HCT116 (cell line): Measurements from ENCODE around the gene MRPL9. TPM values are rescaled to one million over a fixed set of nuclear protein-coding genes. Genes with fewer than 3 reads are reported as not detected.

Experiments used
- ATAC-seq: fragments of 200-7000 bp; cut with Tn5 transposase; 2 replicates; pipeline ENCODE4 v1.9.1; 2020; ENCODE audit warnings: mild to moderate bottlenecking, moderate library complexity
- Bru-seq: library from RNA; stranded (reverse); fragments of 400-500 nt; gene quantifications from one replicate; lab custom pipeline; 2021; lab: Mats Ljungman, UMichigan
- BruChase-seq, 2 experiments: library from RNA; stranded (reverse); fragments of 400-500 nt; gene quantifications; one replicate each; lab custom pipeline; 2021; lab: Mats Ljungman, UMichigan
- BruUV-seq: library from RNA; stranded (reverse); fragments of 400-500 nt; replicated peaks from 2 replicates; lab custom pipeline; 2021; lab: Mats Ljungman, UMichigan
- CTCF ChIA-PET: fragments of 300-600 bp; sonication (Branson Sonifier 250); formaldehyde crosslinking; loops from one replicate; lab custom pipeline; 2021; ENCODE audit warnings: antibody characterized with exemption; lab: Charles Lee
- POLR2A ChIA-PET: fragments of 300-600, 350-600 bp; sonication (Branson Sonifier 250); formaldehyde crosslinking; loops from one replicate; lab custom pipeline; 2021; ENCODE audit warnings: antibody characterized with exemption; lab: Charles Lee
- RAD21 ChIA-PET, 2 experiments: fragments of 300-600 bp; sonication (Branson Sonifier 250); formaldehyde crosslinking; loops; one replicate each; lab custom pipeline; 2023; ENCODE audit warnings: low total read pairs in 2 of 2; ENCODE audit not compliant: uncharacterized antibody in 2 of 2, unreplicated experiment in 2 of 2, low non-redundant PET in 1 of 2; lab: Charles Lee
- DNase-seq: peaks from one replicate; pipeline ENCODE4 v3.0.0-alpha.2; 2010; ENCODE audit warnings: low read depth, low spot score
- H2AFZ ChIP-seq: fragments of 200-600 bp; shearing (Covaris generic), sonication (generic); 2 replicates; pipeline ENCODE4 v1.6.1; 2017; ENCODE audit warnings: low read depth, mixed run types, mixed read lengths, antibody characterized with exemption, low read length; ENCODE audit not compliant: poor library complexity, severe bottlenecking
- H3K27ac ChIP-seq: 2 replicates; pipeline ENCODE4 v1.5.1; 2012; ENCODE audit warnings: low read depth, low read length
- H3K27me3 ChIP-seq: fragments of 200-600 bp; sonication (generic); 2 replicates; pipeline ENCODE4 v1.6.1; 2016; ENCODE audit warnings: mixed run types, low read length, mixed read lengths; ENCODE audit not compliant: insufficient read depth
- H3K36me3 ChIP-seq, 2 experiments: fragments of 200-500 bp in 1 of 2; fragments of 200-600 bp in 1 of 2; sonication (Bioruptor generic) in 1 of 2; sonication (generic) in 1 of 2; 2 replicates each; pipeline versions ENCODE4 v1.5.1 to v1.6.1; 2014 to 2016; ENCODE audit warnings: low read length in 2 of 2, inconsistent platforms in 1 of 2, mixed read lengths in 1 of 2, mixed run types in 1 of 2; ENCODE audit not compliant: insufficient read depth in 2 of 2, control insufficient read depth in 1 of 2
- H3K4me1 ChIP-seq, 2 experiments: fragments of 200-600 bp in 1 of 2; sonication (generic) in 1 of 2; 2 replicates each; pipeline versions ENCODE4 v1.5.1 to v1.6.1; 2012 to 2017; ENCODE audit warnings: low read length in 2 of 2, inconsistent platforms in 1 of 2, mild to moderate bottlenecking in 1 of 2, mixed read lengths in 1 of 2, mixed run types in 1 of 2, moderate library complexity in 1 of 2; ENCODE audit not compliant: insufficient read depth in 2 of 2, control insufficient read depth in 1 of 2
- H3K4me2 ChIP-seq: fragments of 200-600 bp; sonication (generic); 2 replicates; pipeline ENCODE4 v1.6.1; 2017; ENCODE audit warnings: mixed run types, low read length, mixed read lengths
- H3K4me3 ChIP-seq, 2 experiments: fragments of 200-600 bp in 1 of 2; sonication (generic) in 1 of 2; replicated peaks in 1 of 2; 2 replicates each; pipeline ENCODE4 v1.5.1; 2011 to 2016; ENCODE audit warnings: low read length in 2 of 2, control low read depth in 1 of 2, low read depth in 1 of 2, mild to moderate bottlenecking in 1 of 2, mixed read lengths in 1 of 2, mixed run types in 1 of 2
- H3K79me2 ChIP-seq: fragments of 200-600 bp; sonication (generic); 2 replicates; pipeline ENCODE4 v1.6.1; 2017; ENCODE audit warnings: mild to moderate bottlenecking, mixed run types, low read length, moderate library complexity, mixed read lengths; ENCODE audit not compliant: insufficient read depth
- H3K9ac ChIP-seq: fragments of 200-600 bp; sonication (generic); 2 replicates; pipeline ENCODE4 v1.6.1; 2016; ENCODE audit warnings: low read length, mixed read lengths
- H3K9me2 ChIP-seq: fragments of 200-600 bp; sonication (generic), shearing (Covaris generic); 2 replicates; pipeline ENCODE4 v1.6.1; 2017; ENCODE audit warnings: mixed run types, mild to moderate bottlenecking, moderate library complexity; ENCODE audit not compliant: insufficient read depth
- H3K9me3 ChIP-seq, 2 experiments: fragments of 200-500 bp in 1 of 2; fragments of 200-600 bp in 1 of 2; sonication (Bioruptor generic) in 1 of 2; sonication (generic) in 1 of 2; 2 replicates each; pipeline ENCODE4 v1.6.1; 2014 to 2017; ENCODE audit warnings: low read length in 2 of 2, mixed read lengths in 2 of 2, inconsistent platforms in 1 of 2, low read depth in 1 of 2, mild to moderate bottlenecking in 1 of 2, mixed run types in 1 of 2, moderate library complexity in 1 of 2; ENCODE audit not compliant: control insufficient read depth in 1 of 2, insufficient read depth in 1 of 2
- H4K20me1 ChIP-seq: fragments of 200-600 bp; sonication (generic), shearing (Covaris generic); 2 replicates; pipeline ENCODE4 v1.6.1; 2017; ENCODE audit warnings: mixed run types, mild to moderate bottlenecking, moderate library complexity; ENCODE audit not compliant: insufficient read depth
- CBX3 ChIP-seq: IDR thresholded peaks from 2 replicates; pipeline ENCODE4 v1.6.1; 2012; ENCODE audit warnings: low read depth
- CEBPB ChIP-seq: IDR thresholded peaks from 2 replicates; pipeline ENCODE4 v1.6.1; 2012; ENCODE audit warnings: low read depth
- CTCF ChIP-seq, 3 experiments: fragments of 200-600 bp in 1 of 3; sonication (generic) in 1 of 3; IDR thresholded peaks in 2 of 3; conservative IDR thresholded peaks in 1 of 3; 2 replicates each; pipeline ENCODE4 v1.5.1; 2012 to 2017; ENCODE audit warnings: low read depth in 2 of 3, low read length in 2 of 3, antibody characterized with exemption in 1 of 3, borderline replicate concordance in 1 of 3, control low read depth in 1 of 3, mild to moderate bottlenecking in 1 of 3, mixed read lengths in 1 of 3, mixed run types in 1 of 3, moderate library complexity in 1 of 3; ENCODE audit not compliant: insufficient read depth in 1 of 3
- FOSL1 ChIP-seq: IDR thresholded peaks from 2 replicates; pipeline ENCODE4 v1.6.1; 2012; ENCODE audit warnings: low read depth
- JUND ChIP-seq: IDR thresholded peaks from 2 replicates; pipeline ENCODE4 v1.6.1; 2012
- POLR2A ChIP-seq: IDR thresholded peaks from 2 replicates; pipeline ENCODE4 v1.7.0; 2011; ENCODE audit warnings: borderline replicate concordance; ENCODE audit not compliant: insufficient read depth, insufficient read length; ENCODE audit errors: extremely low read depth
- POLR2AphosphoS5 ChIP-seq: IDR thresholded peaks from 2 replicates; pipeline ENCODE4 v1.6.1; 2011; ENCODE audit warnings: mild to moderate bottlenecking, low read depth, low read length, moderate library complexity
- SIN3A ChIP-seq: IDR thresholded peaks from 2 replicates; pipeline ENCODE4 v1.6.1; 2012; ENCODE audit warnings: low read depth
- SRF ChIP-seq: IDR thresholded peaks from 2 replicates; pipeline ENCODE4 v1.6.1; 2012; ENCODE audit warnings: low read depth
- TCF7L2 ChIP-seq: IDR thresholded peaks from 2 replicates; pipeline ENCODE4 v1.7.0; 2011; ENCODE audit warnings: borderline replicate concordance, inconsistent platforms; ENCODE audit not compliant: insufficient read depth, insufficient read length; ENCODE audit errors: extremely low read depth
- YY1 ChIP-seq: IDR thresholded peaks from 2 replicates; pipeline ENCODE4 v1.6.1; 2011; ENCODE audit warnings: low read length, low read depth, moderate library complexity, mild to moderate bottlenecking; ENCODE audit not compliant: insufficient replicate concordance; ENCODE audit errors: extremely low read depth
- ZBTB33 ChIP-seq: IDR thresholded peaks from 2 replicates; pipeline ENCODE4 v1.6.1; 2011; ENCODE audit warnings: mild to moderate bottlenecking, low read length, moderate library complexity; ENCODE audit not compliant: insufficient replicate concordance; ENCODE audit errors: extremely low read depth
- ZFX ChIP-seq: fragments of 450-650 bp; IDR thresholded peaks from 2 replicates; pipeline ENCODE4 v1.6.1; 2017
- intact Hi-C: fragments of 100-400 bp; cut with micrococcal nuclease; formaldehyde crosslinking; loops from 2 replicates; pipeline ENCODE4 v1.10.0; 2022
- long read RNA-seq: library from polyadenylated mRNA; unstranded; transcript quantifications from one replicate; pipeline ENCODE4 v2.0.0, GENCODE V29; 2021; ENCODE audit not compliant: unreplicated experiment
- polyA plus RNA-seq: library from polyadenylated mRNA; unstranded; fragments of >200 nt; gene quantifications from 2 replicates; pipeline ENCODE4 v1.2.1, GENCODE V29; 2012; ENCODE audit warnings: missing spikeins
- total RNA-seq: library from RNA; stranded (reverse); gene quantifications from one replicate; pipeline ENCODE4 v1.2.1, GENCODE V29; 2021; ENCODE audit not compliant: unreplicated experiment
- TF ChIP-seq, protein P1 (sequence below): IDR thresholded peaks from 2 replicates; pipeline ENCODE4 v1.6.1; 2012

Gene MRPL9
- total RNA-seq: 94.5 TPM
- 64.1 and 85.2 TPM in 2 replicates for polyA plus RNA-seq
- percentile 86 among the genes with signal in this experiment for Bru-seq, nascent RNA
- percentile 89 among the genes with signal in this experiment for BruChase-seq, experiment 1, labeled RNA remaining after a 6-hour chase
- percentile 86 among the genes with signal in this experiment for BruChase-seq, experiment 2, labeled RNA remaining after a 2-hour chase
- long read RNA-seq, transcript MRPL9-202 (7 exons, 1,296 nt): major isoform, 68 of 94 reads
- long read RNA-seq, partial matches to known transcripts: 11 of 94 reads
- long read RNA-seq, other reads (novel, unspliced or antisense): 11 of 94 reads

- CTCF ChIA-PET: interaction anchor here (1.9 kb wide), 1 partner anchor 238 kb away, joined by 6 read pairs; no protein-coding TSS in a partner anchor
- Histone ChIP-seq H3K4me3 (peak within 1 kb of the TSS; percentile 86 to 90), H4K20me1 (no peaks in the 10 kb centered on the region), H2AFZ (no peak within 1 kb of the TSS), H3K27me3 (no peaks in the 10 kb centered on the region), H3K4me2 (peak within 1 kb of the TSS; percentile 82), H3K4me1 (peaks cover 10 to 24% of the 10 kb centered on the region in 2 experiments; a peak in 3 of 4 replicates), H3K36me3 (peaks cover 4 to 26% of the 10 kb centered on the region in 2 experiments), H3K27ac (peak within 1 kb of the TSS; percentile 77), H3K79me2 (peaks cover 15% of the 10 kb centered on the region), H3K9me3 (no peaks in the 10 kb centered on the region), H3K9me2 (no peaks in the 10 kb centered on the region), H3K9ac (peak within 1 kb of the TSS; percentile 83)
- RAD21 ChIA-PET: interaction anchor here in 1 of 2 experiments (1.5 kb wide), 1 partner anchor 73 kb away, joined by 3 read pairs; no protein-coding TSS in a partner anchor
- POLR2A ChIA-PET: interaction anchor here (0.9 to 1.7 kb wide), 2 partner anchors 10 to 482 kb away, joined by 4 read pairs; no protein-coding TSS in a partner anchor
- ATAC-seq (peak; percentile 99), DNase-seq (peak; percentile 33)
- BruUV-seq: TSS peak; percentile 97
- TF ChIP-seq YY1: peak; percentile 97
- TF ChIP-seq SRF: peak; percentile 92
- no peak for TF ChIP-seq CEBPB
- peak; percentile 63 for TF ChIP-seq ZFX
- TF ChIP-seq POLR2AphosphoS5: peak; percentile 84
- no peak for TF ChIP-seq JUND
- TF ChIP-seq, protein P1, sequence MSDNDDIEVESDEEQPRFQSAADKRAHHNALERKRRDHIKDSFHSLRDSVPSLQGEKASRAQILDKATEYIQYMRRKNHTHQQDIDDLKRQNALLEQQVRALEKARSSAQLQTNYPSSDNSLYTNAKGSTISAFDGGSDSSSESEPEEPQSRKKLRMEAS: peak; percentile 65
- peak; percentile 38 for TF ChIP-seq TCF7L2
- no peak for TF ChIP-seq FOSL1
- no peak for TF ChIP-seq CBX3
- peak; percentile 42 for TF ChIP-seq POLR2A
- peak; percentile 70 for TF ChIP-seq SIN3A
- no peak for TF ChIP-seq CTCF (IDR thresholded peaks at IDR 0.05 in 2 of 3, conservative IDR thresholded peaks at IDR 0.05 in 1 of 3; ENCODE audit: borderline replicate concordance in 1 of 3, insufficient read depth in 1 of 3, low read depth in 2 of 3, low read length in 2 of 3)
- peak; percentile 45 for TF ChIP-seq ZBTB33
- intact Hi-C loops: no loop called here
These were observed at the start of gene MRPL9 for GRCh38 chr1:151762941-151763921. Gene MRPL9, minus strand, starts transcription at chr1:151763496. Its CDS starts 17 bp downstream, at chr1:151763479.
